Fibroblast of skin of right biceps (primary cell): ENCODE results near the gene C4orf50.

ENCODE experiments used
- DNase-seq: peaks from one replicate; pipeline ENCODE4 v3.0.0-alpha.2; 2013

C4orf50 gene

GRCh38 chr4:5940470-5941203 lies 77.6 kb downstream of the C4orf50 start:
- DNase-seq, result peak; percentile 17

- DNase-seq, result no peak
Observed at GRCh38 chr4:5933996-5934831, 84.0 kb downstream of the C4orf50 start.

- DNase-seq, result no peak
Observed at GRCh38 chr4:5933116-5933515, 85.1 kb downstream of the C4orf50 start.

GRCh38 chr4:5932035-5932568 lies 86.1 kb downstream of the C4orf50 start:
- no peak for DNase-seq

GRCh38 chr4:5931526-5931925 lies 86.7 kb downstream of the C4orf50 start:
- no peak for DNase-seq

- DNase-seq, result no peak
Observed at GRCh38 chr4:5930876-5931275, 87.4 kb downstream of the C4orf50 start.

- no peak for DNase-seq
Observed at GRCh38 chr4:5930456-5930855, 87.8 kb downstream of the C4orf50 start.

- no peak for DNase-seq
Observed at GRCh38 chr4:5928844-5929420, 89.3 kb downstream of the C4orf50 start.

- no peak for DNase-seq
Observed at GRCh38 chr4:5928274-5928673, 90.0 kb downstream of the C4orf50 start.

GRCh38 chr4:5927747-5928146 lies 90.5 kb downstream of the C4orf50 start:
- no peak for DNase-seq

GRCh38 chr4:5927116-5927515 lies 91.1 kb downstream of the C4orf50 start:
- DNase-seq, result no peak

- DNase-seq, result no peak
Observed at GRCh38 chr4:5926598-5926997, 91.6 kb downstream of the C4orf50 start.

GRCh38 chr4:5925419-5926200 lies 92.6 kb downstream of the C4orf50 start:
- DNase-seq, result no peak

- DNase-seq, result no peak
Observed at GRCh38 chr4:5924461-5925125, 93.6 kb downstream of the C4orf50 start.

- no peak for DNase-seq
Observed at GRCh38 chr4:5923376-5923775, 94.9 kb downstream of the C4orf50 start.

- no peak for DNase-seq
Observed at GRCh38 chr4:5922556-5922955, 95.7 kb downstream of the C4orf50 start.

- DNase-seq, result no peak
Observed at GRCh38 chr4:5921981-5922380, 96.2 kb downstream of the C4orf50 start.

GRCh38 chr4:5921101-5921980 lies 96.9 kb downstream of the C4orf50 start:
- DNase-seq, result no peak

GRCh38 chr4:5919571-5919970 lies 98.7 kb downstream of the C4orf50 start:
- no peak for DNase-seq

- DNase-seq, result no peak
Observed at GRCh38 chr4:5919044-5919443, 99.2 kb downstream of the C4orf50 start.

GRCh38 chr4:5918331-5918985 lies 99.8 kb downstream of the C4orf50 start:
- DNase-seq, result no peak
